ENCODE measurements around the gene ZNF184. TPM values are rescaled to one million over a fixed set of nuclear protein-coding genes. Genes with fewer than 3 reads are reported as not detected.

The ZNF184 gene
- total RNA-seq, 1 experiment from 2014 or later = 8.8 TPM

DNA sequence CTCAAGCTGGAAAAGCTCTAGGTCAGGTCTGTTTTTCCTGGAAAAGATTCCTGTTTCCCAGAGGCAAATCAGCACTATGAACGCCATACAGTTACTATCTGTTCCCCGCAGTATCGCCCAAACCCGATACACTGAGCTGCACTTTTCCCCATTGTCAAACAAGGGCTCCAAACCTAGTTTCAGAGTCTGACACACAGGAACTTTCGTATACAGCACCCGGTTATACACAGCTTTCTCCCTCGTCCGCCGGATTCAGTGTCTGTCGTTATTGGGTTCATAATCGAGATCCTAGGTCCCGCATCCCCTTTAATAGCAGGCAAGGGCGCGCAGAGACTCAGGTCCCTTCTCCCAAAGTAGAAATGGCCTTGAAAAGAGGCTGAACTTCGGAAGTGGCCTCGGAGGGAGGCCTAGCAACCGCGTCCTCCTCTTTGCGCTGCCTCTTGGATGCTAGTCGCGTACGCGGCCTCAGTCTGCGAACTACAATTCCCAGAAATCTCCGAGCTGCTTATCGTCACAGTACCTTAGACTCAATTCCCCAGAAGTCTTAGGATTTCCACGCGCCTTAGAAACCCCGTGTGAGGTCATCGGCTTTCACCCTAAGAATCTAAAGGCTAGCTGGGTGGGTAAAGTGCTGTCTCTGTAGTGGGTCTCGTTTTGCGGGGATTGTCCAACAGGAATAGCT, 50.1 kb downstream of the ZNF184 start:
- no peak overlapping the region for H2AFZ ChIP-seq

DNA sequence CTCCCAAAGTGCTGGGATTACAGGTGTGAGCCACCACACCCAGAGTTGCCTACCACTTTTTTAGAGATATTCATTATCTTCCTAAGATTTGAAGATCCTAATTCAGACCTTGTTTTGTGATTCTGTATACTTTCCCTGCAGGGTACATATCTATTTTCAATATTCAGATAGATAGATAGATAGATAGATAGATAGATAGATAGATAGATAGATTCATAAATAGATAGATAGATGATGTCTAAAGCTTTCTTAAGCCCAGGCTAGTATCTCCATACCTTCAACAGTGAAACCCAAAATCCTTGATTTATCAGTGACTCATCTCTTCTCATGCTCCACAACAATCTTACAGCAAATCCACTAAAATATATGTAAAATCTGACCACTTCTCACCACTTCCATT, 53.5 kb downstream of the ZNF184 start:
- Histone ChIP-seq H3K36me3 (ENCODE audit: low read depth) (no peaks in the 10 kb centered on the region), H3K27ac (no peak overlapping the region), H4K20me1 (ENCODE audit: insufficient read depth) (no peaks in the 10 kb centered on the region), H3K9me2 (ENCODE audit: insufficient read depth) (no peaks in the 10 kb centered on the region), H3K27me3 (ENCODE audit: insufficient read depth, low read depth) (peaks cover 27% of the 10 kb centered on the region), H2AFZ (no peak overlapping the region), H3F3A (ENCODE audit: insufficient read depth, low read depth) (no peaks in the 10 kb centered on the region), H3K4me1 (replicated peaks; ENCODE audit: insufficient read depth) (no peaks in the 10 kb centered on the region), H3K79me2 (ENCODE audit: low read depth) (no peaks in the 10 kb centered on the region), H3K4me2 (no peak overlapping the region), H3K4me3 (no peak overlapping the region), H3K9me3 (ENCODE audit: insufficient read depth, low read depth) (peaks cover 8% of the 10 kb centered on the region; the same call in 1 of the 2 replicates)
- CTCF ChIA-PET = no interaction called here
- intact Hi-C loops (cut with micrococcal nuclease; ENCODE audit: unreplicated experiment) = no loop called here
- TF ChIP-seq EZH2 (IDR thresholded peaks at IDR 0.05; ENCODE audit: low read depth) (no peak), CTCF (conservative IDR thresholded peaks at IDR 0.05) (no peak)
- no peak for DNase-seq
- BruUV-seq (replicated peaks) = no TSS peak
- POLR2A ChIA-PET (ENCODE audit: unreplicated experiment) = no interaction called here

More for the DNA sequence above, 50.1 kb downstream of the ZNF184 start:
- Histone ChIP-seq H3F3A (ENCODE audit: insufficient read depth, low read depth) (no peaks in the 10 kb centered on the region), H3K36me3 (ENCODE audit: low read depth) (no peaks in the 10 kb centered on the region), H3K9me3 (ENCODE audit: insufficient read depth, low read depth) (peaks cover 8% of the 10 kb centered on the region; the same call in 1 of the 2 replicates), H3K4me1 (replicated peaks; ENCODE audit: insufficient read depth) (no peaks in the 10 kb centered on the region), H4K20me1 (ENCODE audit: insufficient read depth) (no peaks in the 10 kb centered on the region), H3K79me2 (ENCODE audit: low read depth) (no peaks in the 10 kb centered on the region), H3K4me3 (no peak overlapping the region), H3K4me2 (no peak overlapping the region), H3K9me2 (ENCODE audit: insufficient read depth) (no peaks in the 10 kb centered on the region), H3K27ac (no peak overlapping the region), H3K27me3 (ENCODE audit: insufficient read depth, low read depth) (peaks cover 27% of the 10 kb centered on the region)
- BruUV-seq (replicated peaks) = no TSS peak
- POLR2A ChIA-PET (ENCODE audit: unreplicated experiment) = no interaction called here
- intact Hi-C loops (cut with micrococcal nuclease; ENCODE audit: unreplicated experiment) = no loop called here
- no peak for DNase-seq
- TF ChIP-seq EZH2 (IDR thresholded peaks at IDR 0.05; ENCODE audit: low read depth) = no peak
- no peak for TF ChIP-seq CTCF (conservative IDR thresholded peaks at IDR 0.05)
- CTCF ChIA-PET = no interaction called here

- intact Hi-C loops (cut with micrococcal nuclease; ENCODE audit: unreplicated experiment) = no loop called here
- no peaks in the 10 kb centered on the region for H3F3A ChIP-seq (ENCODE audit: insufficient read depth, low read depth)
These were observed 57.0 kb downstream of the ZNF184 start for GRCh38 chr6:27415898-27416297.

More at GRCh38 chr6:27415898-27416297, 57.0 kb downstream of the ZNF184 start:
- no peaks in the 10 kb centered on the region for H3K36me3 ChIP-seq (ENCODE audit: low read depth)
- no peak overlapping the region for H3K27ac ChIP-seq
- POLR2A ChIA-PET (ENCODE audit: unreplicated experiment) = no interaction called here
- H2AFZ ChIP-seq = no peak overlapping the region
- TF ChIP-seq CTCF (conservative IDR thresholded peaks at IDR 0.05) (no peak), EZH2 (IDR thresholded peaks at IDR 0.05; ENCODE audit: low read depth) (no peak)
- no peaks in the 10 kb centered on the region for H3K79me2 ChIP-seq (ENCODE audit: low read depth)
- CTCF ChIA-PET = no interaction called here
- H3K9me3 ChIP-seq (ENCODE audit: insufficient read depth, low read depth) = peaks cover 4% of the 10 kb centered on the region; the same call in 1 of the 2 replicates
- DNase-seq = no peak
- H3K4me2 ChIP-seq = no peak overlapping the region
- H4K20me1 ChIP-seq (ENCODE audit: insufficient read depth) = no peaks in the 10 kb centered on the region
- 0 out of 2 replicates have a peak, but pooled peaks cover 12% of the 10 kb centered on the region for H3K27me3 ChIP-seq (ENCODE audit: insufficient read depth, low read depth)
- H3K9me2 ChIP-seq (ENCODE audit: insufficient read depth) = no peaks in the 10 kb centered on the region
- no peaks in the 10 kb centered on the region for H3K4me1 ChIP-seq (replicated peaks; ENCODE audit: insufficient read depth)
- BruUV-seq (replicated peaks) = no TSS peak
- H3K4me3 ChIP-seq = no peak overlapping the region

Measured in PC-9 (cell line).